Stimulated activated CD8-positive, alpha-beta memory T cell treated with anti-CD3 and anti-CD28 coated beads, Interleukin-2, amount 100 ng/mL, for 1 hour (primary cell): ENCODE measurements around the gene DISP1.

ENCODE experiments used
- DNase-seq, 2 donors: peaks; one replicate each; pipeline ENCODE4 v3.0.0-alpha.2; 2020; ENCODE audit warnings: low read depth in 2 of 2

DISP1 gene

GRCh38 chr1:222861062-222861461, 46.2 kb downstream of the DISP1 start:
- no peak for DNase-seq
